ENCODE data around the gene ATM. TPM values are rescaled to one million over a fixed set of nuclear protein-coding genes. Genes with fewer than 3 reads are reported as not detected.

The ATM gene
- total RNA-seq, 1 donor from 2014 or later: 91.3 TPM

GRCh38 chr11:108307751-108308150 lies 84.9 kb downstream of the ATM start:
- Histone ChIP-seq H3K36me3 (peaks cover 96% of the 10 kb centered on the region), H3K27ac (no peak overlapping the region), H3K27me3 (ENCODE audit: low read depth) (no peaks in the 10 kb centered on the region), H3K9me3 (no peaks in the 10 kb centered on the region), H3K4me1 (no peaks in the 10 kb centered on the region), H3K4me3 (no peak overlapping the region)
- TF ChIP-seq CTCF (IDR thresholded peaks at IDR 0.05): no peak
- no peak for ATAC-seq
- no peak for DNase-seq
- intact Hi-C loops (cut with DNase I): no loop called here

GRCh38 chr11:108313444-108313843 lies 90.6 kb downstream of the ATM start:
- no peak overlapping the region for H3K4me3 ChIP-seq
- intact Hi-C loops (cut with DNase I): no loop called here
- DNase-seq (no peak), ATAC-seq (no peak)
- H3K9me3 ChIP-seq: no peaks in the 10 kb centered on the region
- peaks cover 86% of the 10 kb centered on the region for H3K36me3 ChIP-seq
- no peaks in the 10 kb centered on the region for H3K4me1 ChIP-seq
- no peak for TF ChIP-seq CTCF (IDR thresholded peaks at IDR 0.05)
- H3K27ac ChIP-seq: no peak overlapping the region
- no peaks in the 10 kb centered on the region for H3K27me3 ChIP-seq (ENCODE audit: low read depth)

GRCh38 chr11:108316061-108316460 lies 93.2 kb downstream of the ATM start:
- no peak for ATAC-seq
- peaks cover 90% of the 10 kb centered on the region for H3K36me3 ChIP-seq
- no peaks in the 10 kb centered on the region for H3K27me3 ChIP-seq (ENCODE audit: low read depth)
- intact Hi-C loops (cut with DNase I): no loop called here
- DNase-seq: no peak
- no peak for TF ChIP-seq CTCF (IDR thresholded peaks at IDR 0.05)
- no peak overlapping the region for H3K27ac ChIP-seq
- H3K4me1 ChIP-seq: no peaks in the 10 kb centered on the region
- no peak overlapping the region for H3K4me3 ChIP-seq
- no peaks in the 10 kb centered on the region for H3K9me3 ChIP-seq

GRCh38 chr11:108319541-108320145 lies 96.8 kb downstream of the ATM start:
- Histone ChIP-seq H3K4me3 (no peak overlapping the region), H3K27ac (no peak overlapping the region), H3K27me3 (ENCODE audit: low read depth) (no peaks in the 10 kb centered on the region), H3K36me3 (peaks cover 95% of the 10 kb centered on the region), H3K9me3 (no peaks in the 10 kb centered on the region), H3K4me1 (no peaks in the 10 kb centered on the region)
- intact Hi-C loops (cut with DNase I): no loop called here
- DNase-seq (no peak), ATAC-seq (no peak)
- no peak for TF ChIP-seq CTCF (IDR thresholded peaks at IDR 0.05)

- no peaks in the 10 kb centered on the region for H3K9me3 ChIP-seq
- H3K27me3 ChIP-seq (ENCODE audit: low read depth): no peaks in the 10 kb centered on the region
- H3K27ac ChIP-seq: no peak overlapping the region
- no peak for ATAC-seq
- no peak for TF ChIP-seq CTCF (IDR thresholded peaks at IDR 0.05)
- no peak for DNase-seq
- no peak overlapping the region for H3K4me3 ChIP-seq
- no peaks in the 10 kb centered on the region for H3K4me1 ChIP-seq
- intact Hi-C loops (cut with DNase I): no loop called here
- H3K36me3 ChIP-seq: peaks cover 100% of the 10 kb centered on the region
Measured at GRCh38 chr11:108322666-108323065, 99.8 kb downstream of the ATM start.
